HG02763 (cell line): Measurements from ENCODE around the gene PSMB10.
"Not testable (repeated sequence)": the region's sequence is repeated elsewhere in the genome, so short reads cannot be mapped to it uniquely, and the experiment has no call there.

Experiments used
- ATAC-seq: cut with Tn5 transposase; IDR thresholded peaks from one replicate; pipeline ENCODE4 v1.9.1; 2021; ENCODE audit warnings: mild to moderate bottlenecking, moderate library complexity; ENCODE audit not compliant: unreplicated experiment

PSMB10 gene

GRCh38 chr16:67943256-67943618 lies 6.6 kb upstream of the PSMB10 start:
- ATAC-seq = no peak

DNA sequence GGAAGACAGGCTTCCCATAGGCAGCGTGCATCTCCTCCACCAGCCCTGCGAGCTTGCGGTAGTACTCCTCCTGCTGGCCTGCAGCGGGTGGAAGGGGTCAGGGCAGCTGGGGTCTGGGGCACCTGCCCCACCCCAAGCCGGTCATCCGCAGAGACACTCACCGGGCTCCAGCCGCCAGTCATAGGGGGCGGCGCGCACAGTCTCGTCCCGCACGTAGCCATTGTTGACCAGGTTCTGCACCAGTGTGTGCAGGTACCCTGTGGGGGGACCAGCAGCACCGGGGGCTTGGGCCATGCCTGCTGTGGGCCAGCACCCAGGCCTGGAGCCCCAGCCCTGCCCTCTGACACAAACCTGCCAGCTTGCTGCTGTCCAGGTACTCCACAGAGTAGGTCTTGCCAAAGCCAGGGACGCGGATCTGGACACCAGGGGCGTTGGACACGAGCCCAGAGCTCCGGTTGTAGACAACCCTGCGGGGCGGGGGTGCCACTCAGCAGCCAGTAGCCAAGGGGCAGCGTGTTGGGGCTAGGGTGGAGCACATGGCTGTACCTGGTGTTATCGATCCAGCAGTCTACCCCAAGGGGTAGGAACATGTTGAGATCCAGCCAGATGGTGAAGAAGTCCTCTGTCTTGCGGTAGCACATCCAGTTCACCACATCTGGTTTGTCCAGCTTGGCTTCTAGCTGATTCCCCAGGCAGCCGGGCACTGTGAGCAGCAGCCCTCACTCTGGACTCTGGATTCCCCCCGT lies 6.0 kb upstream of the PSMB10 start:
- no peak for ATAC-seq

DNA sequence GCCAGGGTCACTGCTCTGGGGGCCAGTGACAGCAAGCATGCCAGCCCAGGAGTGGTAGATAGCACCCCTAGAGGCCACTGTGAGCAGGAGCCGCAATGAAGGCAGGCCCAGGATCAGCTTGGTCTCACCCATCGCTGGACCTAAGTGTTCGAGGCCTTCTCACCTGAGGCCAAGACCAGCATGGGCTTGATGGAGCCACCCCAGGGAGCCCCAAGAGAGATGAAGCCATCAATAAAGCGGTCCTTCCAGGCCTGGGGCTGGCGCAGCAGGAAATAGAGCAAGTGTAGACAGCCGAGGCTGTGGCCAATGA lies 5.5 kb upstream of the PSMB10 start:
- ATAC-seq = no peak

GRCh38 chr16:67941469-67942199 lies 5.0 kb upstream of the PSMB10 start:
- ATAC-seq = no peak

GRCh38 chr16:67940446-67941089 lies 3.9 kb upstream of the PSMB10 start:
- no peak for ATAC-seq

- ATAC-seq = no peak
These were observed 3.1 kb upstream of the PSMB10 start for GRCh38 chr16:67939507-67940445.

DNA sequence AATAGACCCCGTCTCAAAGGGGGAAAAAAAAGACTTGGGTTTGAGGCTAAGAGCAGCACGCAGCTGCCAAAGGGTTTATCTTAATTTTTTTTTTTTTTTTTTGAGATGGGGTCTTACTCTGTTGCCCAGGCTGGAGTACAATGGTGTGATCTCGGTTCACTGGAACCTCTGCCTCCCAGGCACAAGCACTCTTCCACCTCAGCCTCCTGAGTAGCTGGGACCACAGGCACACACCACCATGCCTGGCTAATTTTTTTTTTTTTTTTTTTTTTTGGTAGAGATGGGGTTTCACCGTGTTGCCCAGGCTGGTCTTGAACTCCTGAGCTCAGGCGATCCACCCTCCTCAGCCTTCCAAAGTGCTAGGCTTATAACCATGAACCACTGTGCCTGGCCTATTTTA lies 1.1 kb upstream of the PSMB10 start:
- ATAC-seq = not testable (repeated sequence)

DNA sequence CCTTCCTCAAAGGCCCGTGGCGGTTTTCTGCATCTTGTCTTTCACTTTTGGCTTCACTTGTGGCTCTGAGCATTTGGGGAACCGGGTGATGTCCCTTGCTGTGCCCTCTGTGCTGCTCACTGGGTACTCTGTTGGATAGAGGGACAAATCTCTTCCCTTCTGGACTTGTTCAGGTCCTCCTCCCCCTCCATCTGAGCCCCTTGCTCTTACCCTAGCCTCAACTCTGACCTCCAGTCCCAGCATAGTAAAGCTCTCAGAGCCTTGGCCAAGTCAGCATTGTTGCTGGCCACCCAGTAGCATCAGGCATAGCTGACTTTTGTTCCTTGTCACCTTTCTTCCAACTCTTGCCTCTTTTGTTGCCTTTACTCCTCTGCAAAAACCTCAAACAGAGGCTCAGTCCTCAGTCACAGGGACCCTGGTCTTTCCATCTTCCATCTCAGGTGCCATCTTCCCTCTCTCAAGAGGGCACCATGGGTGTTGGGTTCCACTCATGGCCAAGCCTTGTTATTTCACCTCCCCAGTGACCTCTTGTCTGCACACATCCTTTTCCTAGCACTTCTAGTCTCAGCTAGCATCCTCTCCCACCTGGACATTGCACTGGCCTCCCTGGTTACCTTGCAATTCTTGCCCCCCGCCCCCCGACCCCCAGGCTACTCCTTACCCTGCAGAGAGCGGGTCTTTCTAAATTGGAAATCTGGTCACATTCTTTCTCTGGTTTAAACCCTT lies 393 bp upstream of the PSMB10 start:
- peak; percentile 41 for ATAC-seq

GRCh38 chr16:67935402-67936123 lies 1.1 kb downstream of the PSMB10 start:
- peak; percentile 88 for ATAC-seq

DNA sequence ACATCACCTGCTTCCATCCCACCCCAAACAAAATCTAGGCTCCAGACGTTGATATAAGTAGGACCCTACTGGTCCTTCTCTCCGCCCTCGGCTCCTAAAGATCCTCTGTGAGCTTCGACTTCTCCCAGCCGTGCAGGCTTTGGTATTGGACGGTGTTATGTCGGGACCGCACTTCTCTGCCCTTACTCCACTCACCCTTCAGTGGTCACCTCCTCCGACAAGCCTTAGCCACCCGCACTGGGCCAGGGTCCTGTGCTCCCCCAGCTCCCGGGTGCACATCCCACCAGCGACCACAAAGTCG lies 1.6 kb downstream of the PSMB10 start:
- no peak for ATAC-seq

DNA sequence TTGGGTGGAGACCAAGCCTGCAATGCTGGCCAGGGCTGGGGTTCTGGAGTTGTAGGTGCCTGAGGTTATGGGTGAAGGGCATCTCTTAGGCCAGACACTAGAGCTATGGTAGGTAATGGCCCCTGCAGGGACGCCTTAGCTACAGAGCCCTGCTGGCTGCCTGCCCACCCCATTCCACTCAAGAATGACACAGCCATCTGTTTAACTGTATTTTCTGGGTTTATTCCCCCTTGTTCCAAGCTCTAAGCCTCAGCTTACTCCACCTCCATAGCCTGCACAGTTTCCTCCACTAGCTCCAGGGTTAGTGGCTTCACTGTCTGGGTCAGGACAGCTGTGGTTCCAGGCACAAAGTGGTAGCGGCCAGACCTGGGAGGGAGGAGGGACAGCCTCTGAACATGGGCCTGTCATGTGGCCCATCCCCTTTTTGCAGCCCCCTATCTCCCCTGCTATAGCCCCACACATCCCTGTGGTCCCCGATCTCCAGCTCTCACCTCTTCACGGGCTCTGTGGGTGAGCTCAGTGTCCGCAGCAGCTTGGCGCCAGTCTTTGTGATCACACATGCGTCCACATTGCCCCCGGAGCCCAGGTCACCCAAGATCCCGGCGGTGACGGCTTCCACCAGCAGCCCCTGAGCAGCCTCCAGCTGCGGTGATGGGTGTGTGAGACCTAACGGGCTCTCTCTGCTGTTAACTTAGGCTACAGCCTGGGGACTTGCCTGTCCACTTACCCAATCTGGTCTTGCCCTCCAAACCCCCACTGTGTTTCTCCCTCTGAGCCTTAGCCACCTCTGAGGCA lies 2.1 kb downstream of the PSMB10 start:
- ATAC-seq = no peak

GRCh38 chr16:67933805-67934204 lies 2.8 kb downstream of the PSMB10 start:
- no peak for ATAC-seq

- no peak for ATAC-seq
These were observed 4.2 kb downstream of the PSMB10 start for GRCh38 chr16:67932462-67932840.

DNA sequence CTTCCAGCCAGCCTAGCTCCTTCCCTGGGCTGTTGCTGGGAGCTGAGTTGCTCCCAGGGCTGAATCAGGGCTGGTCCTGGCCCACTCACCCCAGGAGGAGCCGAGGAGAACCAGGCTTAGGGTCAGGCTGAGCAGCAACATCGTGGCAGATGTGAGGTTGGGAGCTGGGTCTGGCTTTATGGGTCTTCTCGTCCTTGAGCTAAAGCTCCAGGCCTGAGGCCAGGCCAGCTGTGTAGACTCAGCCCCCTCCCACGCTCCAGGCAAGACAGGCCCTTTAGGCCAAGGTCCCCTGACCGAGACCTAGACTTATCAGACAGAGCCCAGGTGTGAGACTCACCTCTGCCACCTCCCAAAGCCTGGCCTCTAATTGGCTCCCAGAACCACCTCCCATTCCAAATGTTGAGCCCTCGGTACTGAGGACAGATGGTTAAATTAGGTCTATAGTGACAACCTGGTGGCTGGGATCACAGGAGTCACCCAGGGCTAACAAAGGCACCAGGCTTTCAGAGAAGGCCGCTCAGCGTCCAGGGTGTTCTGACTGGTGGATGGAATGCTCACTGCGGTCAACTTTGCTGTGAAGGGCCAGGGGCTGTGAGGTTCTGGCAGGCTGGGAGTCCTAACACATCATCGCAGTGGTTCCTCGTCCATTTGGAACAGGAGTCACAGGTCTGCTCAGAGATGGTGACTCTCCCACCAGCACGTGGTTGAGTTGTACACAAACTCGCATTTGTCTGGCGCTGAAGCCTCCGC lies 4.8 kb downstream of the PSMB10 start, which contains the start of gene CTRL:
Gene CTRL, minus strand, starts transcription at position 151 of the 750 bp plus-strand sequence. Its CDS starts 10 bp downstream, at position 141.
- no peak for ATAC-seq

- ATAC-seq = no peak
These were observed 5.9 kb downstream of the PSMB10 start for GRCh38 chr16:67930678-67931211.

GRCh38 chr16:67930191-67930590 lies 6.5 kb downstream of the PSMB10 start:
- ATAC-seq = no peak

DNA sequence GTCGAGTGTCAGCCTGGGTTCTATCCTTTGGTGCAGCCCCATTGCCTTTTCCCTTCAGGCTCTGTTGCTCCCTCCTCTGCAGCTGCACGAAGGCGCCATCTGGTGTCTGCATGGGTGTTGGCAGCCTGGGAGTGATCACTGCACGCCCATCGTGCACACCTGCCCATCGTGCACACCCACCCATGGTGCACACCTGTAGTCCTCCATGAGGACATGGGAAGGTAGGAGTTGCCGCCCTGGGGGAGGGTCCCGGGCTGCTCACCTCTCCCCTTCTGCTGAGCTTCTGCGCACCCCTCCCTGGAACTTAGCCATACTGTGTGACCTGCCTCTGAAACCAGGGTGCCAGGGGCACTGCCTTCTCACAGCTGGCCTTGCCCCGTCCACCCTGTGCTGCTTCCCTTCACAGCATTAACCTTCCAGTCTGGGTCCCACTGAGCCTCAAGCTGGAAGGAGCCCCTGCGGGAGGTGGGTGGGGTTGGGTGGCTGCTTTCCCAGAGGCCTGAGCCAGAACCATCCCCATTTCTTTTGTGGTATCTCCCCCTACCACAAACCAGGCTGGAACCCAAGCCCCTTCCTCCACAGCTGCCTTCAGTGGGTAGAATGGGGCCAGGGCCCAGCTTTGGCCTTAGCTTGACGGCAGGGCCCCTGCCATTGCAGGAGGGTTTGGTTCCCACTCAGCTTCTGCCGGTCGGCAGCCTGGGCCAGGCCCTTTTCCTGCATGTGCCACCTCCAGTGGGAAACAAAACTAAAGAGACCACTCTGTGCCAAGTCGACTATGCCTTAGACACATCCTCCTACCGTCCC lies 7.9 kb downstream of the PSMB10 start:
- ATAC-seq = no peak
